GM19025 (cell line): Measurements from ENCODE around the gene ETV3L.

Experiments used
- ATAC-seq: cut with Tn5 transposase; IDR thresholded peaks from one replicate; pipeline ENCODE4 v1.9.1; 2021; ENCODE audit warnings: mild to moderate bottlenecking, low read depth, moderate library complexity; ENCODE audit not compliant: unreplicated experiment

ETV3L gene

GRCh38 chr1:157099633-157100009, at the start of gene ETV3L:
ETV3L (minus strand) TSS chr1:157099808; CDS start chr1:157099523, 285 bp downstream.
- no peak for ATAC-seq

- ATAC-seq = no peak
Measured at GRCh38 chr1:157147906-157148700, 48.5 kb upstream of the ETV3L start.

GRCh38 chr1:157147037-157147436, 47.4 kb upstream of the ETV3L start:
- ATAC-seq = no peak

GRCh38 chr1:157146244-157146643, 46.6 kb upstream of the ETV3L start:
- no peak for ATAC-seq

GRCh38 chr1:157145076-157145475, 45.5 kb upstream of the ETV3L start:
- ATAC-seq = no peak

GRCh38 chr1:157144509-157144908, 44.9 kb upstream of the ETV3L start:
- no peak for ATAC-seq

GRCh38 chr1:157142765-157143423, 43.3 kb upstream of the ETV3L start:
- ATAC-seq = no peak

GRCh38 chr1:157142201-157142600, 42.6 kb upstream of the ETV3L start:
- no peak for ATAC-seq

- ATAC-seq = no peak
Measured at GRCh38 chr1:157141212-157141855, 41.7 kb upstream of the ETV3L start.

GRCh38 chr1:157140063-157140588, 40.5 kb upstream of the ETV3L start:
- no peak for ATAC-seq

GRCh38 chr1:157139052-157139715, 39.6 kb upstream of the ETV3L start:
- ATAC-seq = no peak

GRCh38 chr1:157138220-157139051, 38.8 kb upstream of the ETV3L start, which contains the start of gene ETV3:
ETV3 (minus strand) TSS chr1:157138395; CDS start chr1:157136352, 2,043 bp downstream.
- peak; percentile 91 for ATAC-seq

- ATAC-seq = peak; percentile 2
Measured at GRCh38 chr1:157137408-157138219, 38.0 kb upstream of the ETV3L start.

GRCh38 chr1:157137046-157137407, 37.4 kb upstream of the ETV3L start:
- ATAC-seq = no peak

- ATAC-seq = no peak
Measured at GRCh38 chr1:157136133-157136532, 36.5 kb upstream of the ETV3L start.

- ATAC-seq = no peak
Measured at GRCh38 chr1:157135646-157136045, 36.0 kb upstream of the ETV3L start.

GRCh38 chr1:157135070-157135469, 35.5 kb upstream of the ETV3L start:
- no peak for ATAC-seq

GRCh38 chr1:157134442-157134841, 34.8 kb upstream of the ETV3L start:
- ATAC-seq = no peak

GRCh38 chr1:157133426-157133825, 33.8 kb upstream of the ETV3L start:
- ATAC-seq = no peak
